ENCODE measurements around the gene SAP30L.

- TF ChIP-seq CTCF (IDR thresholded peaks at IDR 0.05 in 8 of 11, conservative IDR thresholded peaks at IDR 0.05 in 3 of 11) (no peak), POLR2A (IDR thresholded peaks at IDR 0.05) (no peak), POLR2AphosphoS5 (IDR thresholded peaks at IDR 0.05) (no peak)
Observed at GRCh38 chr5:154493274-154493673, 47.5 kb downstream of the SAP30L start.
